Astrocyte of the spinal cord (primary cell): Measurements from ENCODE around the gene PDK2.
A peak's percentile ranks its signal among the peaks of the same experiment; 100 is the strongest.

Experiments
- DNase-seq: peaks from one replicate; pipeline ENCODE4 v3.0.0; 2011; ENCODE audit warnings: low read depth, low spot score
- H3K4me3 ChIP-seq: 2 replicates; pipeline ENCODE4 v1.5.1; 2011; ENCODE audit warnings: low read depth, mild to moderate bottlenecking, low read length, moderate library complexity
- in situ Hi-C: cut with HindIII; loops from 2 replicates; pipeline ENCODE4 v1.10.0; 2017; ENCODE audit warnings: low sequenced_read_pairs
- TF ChIP-seq, protein P1 (sequence below): IDR thresholded peaks from 2 replicates; pipeline ENCODE4 v1.5.1; 2012; ENCODE audit warnings: low read depth, mild to moderate bottlenecking, low read length, inconsistent platforms

PDK2 gene

GRCh38 chr17:50081757-50082156 lies 13.4 kb upstream of the PDK2 start:
- no peak overlapping the region for H3K4me3 ChIP-seq
- DNase-seq, result no peak
- in situ Hi-C loops, result no loop called here
- TF ChIP-seq, protein P1, sequence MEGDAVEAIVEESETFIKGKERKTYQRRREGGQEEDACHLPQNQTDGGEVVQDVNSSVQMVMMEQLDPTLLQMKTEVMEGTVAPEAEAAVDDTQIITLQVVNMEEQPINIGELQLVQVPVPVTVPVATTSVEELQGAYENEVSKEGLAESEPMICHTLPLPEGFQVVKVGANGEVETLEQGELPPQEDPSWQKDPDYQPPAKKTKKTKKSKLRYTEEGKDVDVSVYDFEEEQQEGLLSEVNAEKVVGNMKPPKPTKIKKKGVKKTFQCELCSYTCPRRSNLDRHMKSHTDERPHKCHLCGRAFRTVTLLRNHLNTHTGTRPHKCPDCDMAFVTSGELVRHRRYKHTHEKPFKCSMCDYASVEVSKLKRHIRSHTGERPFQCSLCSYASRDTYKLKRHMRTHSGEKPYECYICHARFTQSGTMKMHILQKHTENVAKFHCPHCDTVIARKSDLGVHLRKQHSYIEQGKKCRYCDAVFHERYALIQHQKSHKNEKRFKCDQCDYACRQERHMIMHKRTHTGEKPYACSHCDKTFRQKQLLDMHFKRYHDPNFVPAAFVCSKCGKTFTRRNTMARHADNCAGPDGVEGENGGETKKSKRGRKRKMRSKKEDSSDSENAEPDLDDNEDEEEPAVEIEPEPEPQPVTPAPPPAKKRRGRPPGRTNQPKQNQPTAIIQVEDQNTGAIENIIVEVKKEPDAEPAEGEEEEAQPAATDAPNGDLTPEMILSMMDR, result no peak

- in situ Hi-C loops, result no loop called here
- TF ChIP-seq, protein P1, result peak; percentile 95
- peak; percentile 72 for DNase-seq
- no peak overlapping the region for H3K4me3 ChIP-seq
Observed at GRCh38 chr17:50087246-50087911, 7.8 kb upstream of the PDK2 start.

DNA sequence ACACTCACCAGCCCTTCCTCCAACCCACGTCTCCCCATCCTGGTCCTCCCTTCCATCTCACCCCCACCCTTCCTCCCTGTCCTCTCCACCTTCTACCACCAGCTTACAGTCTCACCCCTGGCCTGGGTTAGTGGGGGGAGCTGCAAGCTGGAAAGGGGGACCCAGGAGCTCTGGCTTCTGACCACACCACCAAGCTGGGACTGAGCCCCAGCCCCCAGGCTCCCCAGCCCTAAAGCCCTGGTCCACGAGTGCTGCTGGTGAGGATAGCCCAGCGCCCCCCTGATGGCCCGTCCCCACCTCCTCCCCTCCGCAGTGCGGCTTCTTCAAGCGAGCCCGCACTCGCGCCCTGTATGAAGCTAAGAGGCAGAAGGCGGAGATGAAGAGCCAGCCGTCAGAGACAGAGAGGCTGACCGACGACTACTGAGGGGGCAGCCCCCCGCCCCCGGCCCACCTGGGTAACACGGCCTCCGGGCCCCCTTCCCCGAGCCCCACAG lies 7.2 kb upstream of the PDK2 start:
- TF ChIP-seq, protein P1, result no peak
- in situ Hi-C loops, result no loop called here
- no peak overlapping the region for H3K4me3 ChIP-seq
- no peak for DNase-seq

- TF ChIP-seq, protein P1, result no peak
- no peak overlapping the region for H3K4me3 ChIP-seq
- in situ Hi-C loops, result no loop called here
- DNase-seq, result no peak
Observed at GRCh38 chr17:50088952-50089825, 6.0 kb upstream of the PDK2 start.

DNA sequence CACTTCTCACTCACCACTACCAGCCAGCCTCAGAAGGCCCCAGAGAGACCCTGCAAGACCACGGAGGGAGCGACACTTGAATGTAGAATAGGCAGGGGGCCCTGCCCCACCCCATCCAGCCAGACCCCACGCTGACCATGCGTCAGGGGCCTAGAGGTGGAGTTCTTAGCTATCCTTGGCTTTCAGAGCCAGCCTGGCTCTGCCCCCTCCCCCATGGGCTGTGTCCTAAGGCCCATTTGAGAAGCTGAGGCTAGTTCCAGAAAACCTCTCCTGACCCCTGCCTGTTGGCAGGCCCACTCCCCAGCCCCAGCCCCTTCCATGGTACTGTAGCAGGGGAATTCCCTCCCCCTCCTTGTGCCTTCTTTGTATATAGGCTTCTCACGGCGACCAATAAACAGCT lies 5.1 kb upstream of the PDK2 start:
- TF ChIP-seq, protein P1, result no peak
- in situ Hi-C loops, result no loop called here

GRCh38 chr17:50090971-50091917 lies 3.9 kb upstream of the PDK2 start:
- in situ Hi-C loops, result no loop called here
- no peak for DNase-seq

More for the DNA sequence above, 5.1 kb upstream of the PDK2 start:
- no peak overlapping the region for H3K4me3 ChIP-seq
- DNase-seq, result no peak

More at GRCh38 chr17:50090971-50091917, 3.9 kb upstream of the PDK2 start:
- TF ChIP-seq, protein P1, result no peak
- H3K4me3 ChIP-seq, result no peak overlapping the region
